ENCODE data around the gene TMEM45B.

DNA sequence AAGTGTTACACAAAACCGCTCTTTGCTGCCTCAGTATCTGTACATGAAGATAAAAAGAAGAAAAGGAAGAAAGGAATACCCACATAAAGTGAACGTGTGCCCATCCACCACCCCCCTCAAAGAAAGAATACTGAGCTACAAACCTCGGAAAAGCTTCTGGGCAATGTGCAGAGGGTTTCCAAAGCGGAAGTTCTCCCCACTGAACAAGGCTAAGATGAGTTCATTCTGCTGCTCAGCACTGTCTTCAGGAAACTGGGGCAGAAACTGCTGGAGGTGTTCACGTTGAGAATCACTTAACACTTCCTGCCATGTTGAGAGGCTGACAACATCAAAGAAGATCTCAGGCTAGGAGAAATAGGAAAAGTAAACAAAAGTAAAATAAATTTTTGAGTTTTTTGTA lies 72.8 kb downstream of the TMEM45B start:
- TF ChIP-seq, protein P1, sequence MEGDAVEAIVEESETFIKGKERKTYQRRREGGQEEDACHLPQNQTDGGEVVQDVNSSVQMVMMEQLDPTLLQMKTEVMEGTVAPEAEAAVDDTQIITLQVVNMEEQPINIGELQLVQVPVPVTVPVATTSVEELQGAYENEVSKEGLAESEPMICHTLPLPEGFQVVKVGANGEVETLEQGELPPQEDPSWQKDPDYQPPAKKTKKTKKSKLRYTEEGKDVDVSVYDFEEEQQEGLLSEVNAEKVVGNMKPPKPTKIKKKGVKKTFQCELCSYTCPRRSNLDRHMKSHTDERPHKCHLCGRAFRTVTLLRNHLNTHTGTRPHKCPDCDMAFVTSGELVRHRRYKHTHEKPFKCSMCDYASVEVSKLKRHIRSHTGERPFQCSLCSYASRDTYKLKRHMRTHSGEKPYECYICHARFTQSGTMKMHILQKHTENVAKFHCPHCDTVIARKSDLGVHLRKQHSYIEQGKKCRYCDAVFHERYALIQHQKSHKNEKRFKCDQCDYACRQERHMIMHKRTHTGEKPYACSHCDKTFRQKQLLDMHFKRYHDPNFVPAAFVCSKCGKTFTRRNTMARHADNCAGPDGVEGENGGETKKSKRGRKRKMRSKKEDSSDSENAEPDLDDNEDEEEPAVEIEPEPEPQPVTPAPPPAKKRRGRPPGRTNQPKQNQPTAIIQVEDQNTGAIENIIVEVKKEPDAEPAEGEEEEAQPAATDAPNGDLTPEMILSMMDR (IDR thresholded peaks at IDR 0.05): no peak
- TF ChIP-seq POLR2AphosphoS5 (IDR thresholded peaks at IDR 0.05; ENCODE audit: insufficient read depth in 1 of 2, low read depth in 1 of 2): no peak
